Measurements from ENCODE around the gene EMX1. TPM values are rescaled to one million over a fixed set of nuclear protein-coding genes. Genes with fewer than 3 reads are reported as not detected.

The EMX1 gene
- total and polyA plus RNA-seq, 2 of the 13 experiments (the other 11 are each of a cell fraction or from before 2014, with no cell fraction given), result 0.62 to 4.9 TPM

DNA sequence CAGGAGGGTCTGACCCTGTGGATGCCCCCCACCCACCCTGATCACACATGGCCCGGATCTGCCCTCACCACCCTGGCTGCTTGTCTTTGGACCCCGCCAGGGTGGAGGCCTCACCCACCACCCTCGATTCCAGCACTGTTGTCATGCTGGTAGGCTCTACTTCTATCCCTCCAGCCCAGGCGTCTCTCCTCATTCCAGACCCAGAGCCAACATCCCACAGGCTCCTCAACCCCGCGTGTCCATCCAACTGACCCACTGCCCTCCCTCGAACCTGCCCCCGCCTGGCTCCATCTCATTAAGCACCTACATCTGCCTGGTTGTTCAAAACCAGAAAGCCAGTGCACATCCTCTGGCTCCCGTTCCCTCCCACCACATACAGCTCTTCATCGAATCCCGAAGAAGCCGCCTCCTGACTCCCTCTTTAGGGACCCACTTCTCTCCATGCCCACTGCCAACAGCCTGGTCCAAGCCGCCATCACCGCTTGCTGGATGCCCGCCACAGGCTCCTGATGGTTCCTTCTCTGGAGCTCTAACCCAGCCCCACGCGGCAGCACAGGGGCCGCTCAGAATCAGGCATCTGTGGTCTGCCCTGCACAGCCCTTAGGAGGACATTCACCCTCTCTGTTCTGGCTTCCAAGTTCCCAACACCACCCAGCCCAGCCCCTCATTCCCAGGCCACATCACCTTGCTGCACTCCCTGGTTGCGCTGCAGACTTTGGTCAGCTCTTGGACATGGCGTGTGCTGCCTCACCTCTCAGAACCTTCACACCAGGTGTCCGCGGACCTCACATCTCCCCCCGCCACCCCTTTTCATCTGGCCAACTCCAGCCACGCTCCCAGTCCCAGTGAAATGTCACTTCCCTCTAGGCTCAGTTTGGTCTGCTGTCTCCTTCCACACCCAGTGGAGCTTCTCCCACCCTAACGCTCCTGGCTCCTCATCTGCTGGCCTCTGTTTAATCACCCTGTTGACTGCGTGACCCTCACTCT lies 43.0 kb downstream of the EMX1 start:
- Histone ChIP-seq H3K9me3 (ENCODE audit: low read length) (no peaks in the 10 kb centered on the region), H3K4me2 (ENCODE audit: low read depth, low read length) (no peak overlapping the region), H3K9ac (ENCODE audit: insufficient read depth, low read depth, low read length) (no peak overlapping the region), H2AFZ (ENCODE audit: low read length) (no peak overlapping the region), H3K4me1 (ENCODE audit: insufficient read depth, low read length) (no peaks in the 10 kb centered on the region), H3K4me3 (replicated peaks in 1 of 3; ENCODE audit: insufficient read depth in 1 of 3, low read depth in 2 of 3, low read length in 3 of 3) (no peak overlapping the region), H3K36me3 (replicated peaks in 1 of 2; ENCODE audit: control insufficient read depth in 1 of 2, insufficient read depth in 2 of 2, low read length in 2 of 2) (peaks cover 1 to 6% of the 10 kb centered on the region in 2 experiments; a peak in 2 of 5 replicates), H3K27me3 (ENCODE audit: control insufficient read depth in 1 of 2, insufficient read depth in 2 of 2, low read length in 2 of 2) (no peaks in the 10 kb centered on the region), H3K27ac (ENCODE audit: extremely low read length, insufficient read depth, low read length) (no peak overlapping the region), H4K20me1 (ENCODE audit: insufficient read depth, low read length) (no peaks in the 10 kb centered on the region), H3K79me2 (ENCODE audit: insufficient read depth, low read length) (no peaks in the 10 kb centered on the region)
- in situ Hi-C loops (cut with HindIII; ENCODE audit: extremely low pct_ligation_motif_present, low pct_unique_long_range_greater_than_20kb) (no loop called here), intact Hi-C loops (cut with micrococcal nuclease; ENCODE audit: unreplicated experiment) (no loop called here)
- TF ChIP-seq ZNF788 (CRISPR knock-in tag; IDR thresholded peaks at IDR 0.05; ENCODE audit: borderline replicate concordance) (0 out of 2 replicates have a peak, but pooled peaks have one; percentile 20), AGO2 (optimal IDR thresholded peaks at IDR 0.05; ENCODE audit: low read depth, low read length) (peak; percentile 41), ZFP36 (IDR thresholded peaks at IDR 0.05; ENCODE audit: borderline replicate concordance, low read depth, low read length, partially characterized antibody) (no peak), HNF4A (CRISPR knock-in tag; IDR thresholded peaks at IDR 0.05) (no peak)
- no TSS peak for BruUV-seq (replicated peaks)
- ChIA-PET POLR2A (no interaction called here), CTCF (ENCODE audit: low intra/inter-chr PET ratio, low total read pairs) (no interaction called here)
- FAIRE-seq (no peak), DNase-seq (ENCODE audit: low spot score) (no peak), ATAC-seq (no peak; the same call in 2 of the 3 replicates)
- 97% methylated on average over 26 of the region's 26 CpGs for WGBS (ENCODE audit: low lambda C conversion rate)

DNA sequence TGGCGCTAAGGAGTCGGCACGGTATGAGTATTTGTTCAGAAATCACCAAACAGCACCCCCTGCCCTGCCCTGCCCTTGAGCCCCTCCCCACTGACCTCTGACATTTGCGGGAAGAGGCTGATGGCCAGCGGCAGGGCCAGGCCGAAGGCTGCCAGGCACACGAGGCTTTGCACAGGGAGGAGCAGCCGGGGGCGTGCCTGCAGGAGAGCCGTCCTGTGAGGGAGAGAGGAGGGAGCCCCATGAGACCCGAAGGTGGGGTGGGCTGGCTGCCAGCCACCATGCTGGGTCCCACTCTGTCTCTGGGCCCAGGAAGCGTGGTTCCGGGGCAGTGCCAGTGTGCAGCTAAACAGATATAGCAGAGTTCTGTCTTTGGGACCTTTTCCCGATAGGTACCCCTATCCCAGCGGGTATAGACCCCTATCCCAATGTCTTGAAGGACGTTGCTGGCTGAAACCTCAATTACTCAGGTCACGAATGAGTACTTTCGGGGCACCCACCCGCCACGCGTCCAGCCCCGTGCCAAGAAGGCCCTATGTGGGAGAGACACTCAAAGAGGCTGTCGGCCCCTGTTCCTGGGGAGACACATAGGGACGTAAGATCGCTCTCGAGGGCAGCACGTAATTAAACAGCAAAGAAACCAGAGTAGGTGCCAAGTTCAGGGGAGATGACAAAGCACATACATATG lies 43.9 kb downstream of the EMX1 start:
- no peak overlapping the region for H3K9ac ChIP-seq (ENCODE audit: insufficient read depth, low read depth, low read length)
- no peak overlapping the region for H3K4me3 ChIP-seq (replicated peaks in 1 of 3; ENCODE audit: insufficient read depth in 1 of 3, low read depth in 2 of 3, low read length in 3 of 3)
- no peaks in the 10 kb centered on the region for H3K79me2 ChIP-seq (ENCODE audit: insufficient read depth, low read length)
- H2AFZ ChIP-seq (ENCODE audit: low read length), result no peak overlapping the region
- peaks cover 1 to 11% of the 10 kb centered on the region in 2 experiments; a peak in 2 of 5 replicates for H3K36me3 ChIP-seq (replicated peaks in 1 of 2; ENCODE audit: control insufficient read depth in 1 of 2, insufficient read depth in 2 of 2, low read length in 2 of 2)
- DNase-seq (ENCODE audit: low spot score) (no peak), ATAC-seq (no peak), FAIRE-seq (no peak)
- no peak overlapping the region for H3K27ac ChIP-seq (ENCODE audit: extremely low read length, insufficient read depth, low read length)
- H3K27me3 ChIP-seq (ENCODE audit: control insufficient read depth in 1 of 2, insufficient read depth in 2 of 2, low read length in 2 of 2), result no peaks in the 10 kb centered on the region
- no peaks in the 10 kb centered on the region for H4K20me1 ChIP-seq (ENCODE audit: insufficient read depth, low read length)
- H3K9me3 ChIP-seq (ENCODE audit: low read length), result no peaks in the 10 kb centered on the region
- intact Hi-C loops (cut with micrococcal nuclease; ENCODE audit: unreplicated experiment) (no loop called here), in situ Hi-C loops (cut with HindIII; ENCODE audit: extremely low pct_ligation_motif_present, low pct_unique_long_range_greater_than_20kb) (no loop called here)
- H3K4me2 ChIP-seq (ENCODE audit: low read depth, low read length), result no peak overlapping the region
- ChIA-PET POLR2A (no interaction called here), CTCF (ENCODE audit: low intra/inter-chr PET ratio, low total read pairs) (no interaction called here)
- 97% methylated on average over 26 of the region's 27 CpGs for WGBS (ENCODE audit: low lambda C conversion rate)
- no peaks in the 10 kb centered on the region for H3K4me1 ChIP-seq (ENCODE audit: insufficient read depth, low read length)
- no TSS peak for BruUV-seq (replicated peaks)
- TF ChIP-seq NR2C2 (CRISPR knock-in tag; IDR thresholded peaks at IDR 0.05; ENCODE audit: borderline replicate concordance) (no peak), KLF11 (CRISPR knock-in tag; IDR thresholded peaks at IDR 0.05) (no peak), AGO2 (optimal IDR thresholded peaks at IDR 0.05; ENCODE audit: low read depth, low read length) (peak; percentile 21), CREM (IDR thresholded peaks at IDR 0.05) (no peak), CREM (CRISPR knock-in tag; IDR thresholded peaks at IDR 0.05) (no peak)

Measured in HepG2 (cell line).